Mesodermal cell (in vitro differentiated cells): Measurements from ENCODE around the gene RUNX2.
A peak's percentile ranks its signal among the peaks of the same experiment; 100 is the strongest.
"Not testable (repeated sequence)": the region's sequence is repeated elsewhere in the genome, so short reads cannot be mapped to it uniquely, and the experiment has no call there.

Source experiments
- H3K27ac ChIP-seq: 2 replicates; pipeline ENCODE4 v1.7.0; 2013; ENCODE audit warnings: mild to moderate bottlenecking, low read depth, low read length, moderate library complexity; ENCODE audit not compliant: severe bottlenecking
- H3K36me3 ChIP-seq: 2 replicates; pipeline ENCODE4 v1.7.1; 2013; ENCODE audit warnings: mild to moderate bottlenecking, low read length, moderate library complexity; ENCODE audit not compliant: control insufficient read depth, insufficient read depth
- H3K4me1 ChIP-seq: one replicate; pipeline ENCODE4 v1.7.1; 2013; ENCODE audit warnings: mild to moderate bottlenecking, low read length; ENCODE audit not compliant: insufficient read depth, control insufficient read depth, poor library complexity, severe bottlenecking
- H3K4me3 ChIP-seq: 2 replicates; pipeline ENCODE4 v1.7.0; 2013; ENCODE audit warnings: low read length, control low read depth, mild to moderate bottlenecking; ENCODE audit not compliant: insufficient read depth, poor library complexity, severe bottlenecking; ENCODE audit errors: extremely low read depth
- H3K9me3 ChIP-seq: 2 replicates; pipeline ENCODE4 v1.7.1; 2013; ENCODE audit warnings: mild to moderate bottlenecking, low read length, moderate library complexity; ENCODE audit not compliant: control insufficient read depth
- WGBS, 2 experiments: methylation state at CpG; one replicate each; pipeline ENCODE4 v1.1.5; 2013; ENCODE audit warnings: missing lambda C conversion rate in 2 of 2; ENCODE audit not compliant: insufficient coverage in 2 of 2; 5-methylcytosine and 5-hydroxymethylcytosine counted together

The RUNX2 gene

GRCh38 chr6:45460166-45460565 is 132.0 kb downstream of the RUNX2 start:
- no peaks in the 10 kb centered on the region for H3K9me3 ChIP-seq
- WGBS, 2 experiments = 100% methylated on average over 2 of the region's 2 CpGs
- H3K36me3 ChIP-seq = no peaks in the 10 kb centered on the region
- H3K4me3 ChIP-seq = no peak overlapping the region
- peaks cover 31% of the 10 kb centered on the region for H3K4me1 ChIP-seq
- H3K27ac ChIP-seq = no peak overlapping the region

GRCh38 chr6:45461486-45461885 is 133.4 kb downstream of the RUNX2 start:
- 100% methylated on average over 1 of the region's 3 CpGs for WGBS, 2 experiments
- Histone ChIP-seq H3K27ac (no peak overlapping the region), H3K4me1 (peaks cover 26% of the 10 kb centered on the region), H3K9me3 (no peaks in the 10 kb centered on the region), H3K4me3 (no peak overlapping the region), H3K36me3 (no peaks in the 10 kb centered on the region)

GRCh38 chr6:45462190-45463134 is 134.3 kb downstream of the RUNX2 start:
- Histone ChIP-seq H3K27ac (no peak overlapping the region), H3K9me3 (no peaks in the 10 kb centered on the region), H3K4me3 (no peak overlapping the region), H3K36me3 (no peaks in the 10 kb centered on the region), H3K4me1 (peaks cover 26% of the 10 kb centered on the region)
- 92 to 95% methylated on average over 2 to 5 of the region's 7 CpGs for WGBS, 2 experiments

GRCh38 chr6:45464685-45465084 is 136.6 kb downstream of the RUNX2 start:
- Histone ChIP-seq H3K9me3 (no peaks in the 10 kb centered on the region), H3K27ac (no peak overlapping the region), H3K36me3 (no peaks in the 10 kb centered on the region), H3K4me3 (no peak overlapping the region), H3K4me1 (peaks cover 26% of the 10 kb centered on the region)

- Histone ChIP-seq H3K9me3 (no peaks in the 10 kb centered on the region), H3K4me1 (peaks cover 21% of the 10 kb centered on the region), H3K36me3 (no peaks in the 10 kb centered on the region), H3K4me3 (no peak overlapping the region), H3K27ac (no peak overlapping the region)
- 88 to 97% methylated on average over 3 of the region's 4 CpGs for WGBS, 2 experiments
These were observed 138.6 kb downstream of the RUNX2 start for GRCh38 chr6:45466686-45467085.

GRCh38 chr6:45467417-45467816 is 139.3 kb downstream of the RUNX2 start:
- not testable (repeated sequence) for H3K27ac ChIP-seq, H3K36me3 ChIP-seq
- 89 to 100% methylated on average over 4 of the region's 6 CpGs for WGBS, 2 experiments

GRCh38 chr6:45467853-45468252 is 139.7 kb downstream of the RUNX2 start:
- no peaks in the 10 kb centered on the region for H3K36me3 ChIP-seq
- H3K4me3 ChIP-seq = no peak overlapping the region
- no peak overlapping the region for H3K27ac ChIP-seq
- H3K4me1 ChIP-seq = peaks cover 19% of the 10 kb centered on the region
- H3K9me3 ChIP-seq = no peaks in the 10 kb centered on the region
- WGBS, 2 experiments = 80 to 93% methylated on average over 2 of the region's 3 CpGs

More at GRCh38 chr6:45467417-45467816, 139.3 kb downstream of the RUNX2 start:
- H3K4me3 ChIP-seq, H3K9me3 ChIP-seq: not testable (repeated sequence)
- peaks cover 19% of the 10 kb centered on the region for H3K4me1 ChIP-seq

GRCh38 chr6:45469663-45470062 is 141.5 kb downstream of the RUNX2 start:
- peaks cover 12% of the 10 kb centered on the region for H3K4me1 ChIP-seq
- no peaks in the 10 kb centered on the region for H3K9me3 ChIP-seq
- no peak overlapping the region for H3K4me3 ChIP-seq
- WGBS, 2 experiments = 83 to 90% methylated on average over 2 to 3 of the region's 4 CpGs
- H3K36me3 ChIP-seq = no peaks in the 10 kb centered on the region
- H3K27ac ChIP-seq = no peak overlapping the region

GRCh38 chr6:45470131-45470738 is 142.1 kb downstream of the RUNX2 start:
- Histone ChIP-seq H3K4me3 (no peak overlapping the region), H3K9me3 (no peaks in the 10 kb centered on the region), H3K36me3 (no peaks in the 10 kb centered on the region), H3K4me1 (peaks cover 7% of the 10 kb centered on the region), H3K27ac (no peak overlapping the region)
- 90 to 94% methylated on average over 3 of the region's 4 CpGs for WGBS, 2 experiments

GRCh38 chr6:45472382-45472781 is 144.3 kb downstream of the RUNX2 start:
- peak overlapping the region; percentile 25 for H3K27ac ChIP-seq

More at GRCh38 chr6:45472382-45472781, 144.3 kb downstream of the RUNX2 start:
- Histone ChIP-seq H3K9me3 (no peaks in the 10 kb centered on the region), H3K4me3 (no peak overlapping the region), H3K36me3 (no peaks in the 10 kb centered on the region), H3K4me1 (peaks cover 7% of the 10 kb centered on the region)
- 81 to 90% methylated on average over 5 to 7 of the region's 7 CpGs for WGBS, 2 experiments
